Mesendoderm (in vitro differentiated cells): Measurements from ENCODE around the gene UMODL1.

Source experiments
- DNase-seq: peaks from one replicate; pipeline ENCODE4 v3.0.0; 2013
- H2AK5ac ChIP-seq: 2 replicates; pipeline ENCODE4 v1.6.1; 2013; ENCODE audit warnings: low read length, inconsistent platforms
- H2BK120ac ChIP-seq: 2 replicates; pipeline ENCODE4 v1.6.1; 2013; ENCODE audit warnings: low read depth, mild to moderate bottlenecking, low read length, moderate library complexity, mixed read lengths
- H2BK15ac ChIP-seq: replicated peaks from 2 replicates; pipeline ENCODE4 v1.6.1; 2013; ENCODE audit warnings: low read depth, mild to moderate bottlenecking, moderate library complexity
- H2BK5ac ChIP-seq: 2 replicates; pipeline ENCODE4 v1.6.1; 2013; ENCODE audit warnings: low read length, inconsistent platforms
- H3K18ac ChIP-seq: 2 replicates; pipeline ENCODE4 v1.6.1; 2013; ENCODE audit warnings: mild to moderate bottlenecking, low read length, mixed read lengths
- H3K23ac ChIP-seq: one replicate; pipeline ENCODE4 v1.6.1; 2013; ENCODE audit warnings: low read length
- H3K27ac ChIP-seq: 2 replicates; pipeline ENCODE4 v1.5.1; 2013; ENCODE audit warnings: low read depth, mild to moderate bottlenecking, inconsistent platforms, low read length, moderate library complexity
- H3K27me3 ChIP-seq: 2 replicates; pipeline ENCODE4 v1.6.1; 2013; ENCODE audit warnings: low read length, control low read depth, mild to moderate bottlenecking, inconsistent platforms; ENCODE audit not compliant: insufficient read depth, poor library complexity
- H3K36me3 ChIP-seq: 2 replicates; pipeline ENCODE4 v1.6.1; 2013; ENCODE audit warnings: low read length, inconsistent platforms; ENCODE audit not compliant: control insufficient read depth, insufficient read depth
- H3K4ac ChIP-seq: one replicate; pipeline ENCODE4 v1.6.1; 2013; ENCODE audit warnings: low read depth, mild to moderate bottlenecking, low read length, moderate library complexity
- H3K4me1 ChIP-seq: 2 replicates; pipeline ENCODE4 v1.6.1; 2013; ENCODE audit warnings: low read depth, low read length, inconsistent platforms; ENCODE audit not compliant: control insufficient read depth
- H3K4me2 ChIP-seq: 2 replicates; pipeline ENCODE4 v1.6.1; 2013; ENCODE audit warnings: low read length
- H3K4me3 ChIP-seq: 2 replicates; pipeline ENCODE4 v1.5.1; 2013; ENCODE audit warnings: mild to moderate bottlenecking, low read length
- H3K56ac ChIP-seq: one replicate; pipeline ENCODE4 v1.6.1; 2013; ENCODE audit warnings: low read length
- H3K79me1 ChIP-seq: 2 replicates; pipeline ENCODE4 v1.6.1; 2013; ENCODE audit warnings: low read length, inconsistent platforms
- H3K79me2 ChIP-seq: 2 replicates; pipeline ENCODE4 v1.6.1; 2013; ENCODE audit warnings: mild to moderate bottlenecking, low read length; ENCODE audit not compliant: control insufficient read depth, insufficient read depth
- H3K9ac ChIP-seq: 2 replicates; pipeline ENCODE4 v1.6.1; 2013; ENCODE audit warnings: low read length, inconsistent platforms
- H4K5ac ChIP-seq: one replicate; pipeline ENCODE4 v1.6.1; 2013; ENCODE audit warnings: low read length
- H4K8ac ChIP-seq: one replicate; pipeline ENCODE4 v1.6.1; 2013; ENCODE audit warnings: low read depth, mild to moderate bottlenecking, control low read depth, low read length, moderate library complexity
- WGBS: extraction: QIAGEN DNeasy Blood & Tissue Kit; methylation state at CpG from one replicate; pipeline ENCODE4 v1.1.7; 2013; ENCODE audit warnings: low lambda C conversion rate, missing lambda C conversion rate; ENCODE audit not compliant: insufficient coverage; ENCODE audit errors: extremely low coverage; 5-methylcytosine and 5-hydroxymethylcytosine counted together

Gene UMODL1

DNA sequence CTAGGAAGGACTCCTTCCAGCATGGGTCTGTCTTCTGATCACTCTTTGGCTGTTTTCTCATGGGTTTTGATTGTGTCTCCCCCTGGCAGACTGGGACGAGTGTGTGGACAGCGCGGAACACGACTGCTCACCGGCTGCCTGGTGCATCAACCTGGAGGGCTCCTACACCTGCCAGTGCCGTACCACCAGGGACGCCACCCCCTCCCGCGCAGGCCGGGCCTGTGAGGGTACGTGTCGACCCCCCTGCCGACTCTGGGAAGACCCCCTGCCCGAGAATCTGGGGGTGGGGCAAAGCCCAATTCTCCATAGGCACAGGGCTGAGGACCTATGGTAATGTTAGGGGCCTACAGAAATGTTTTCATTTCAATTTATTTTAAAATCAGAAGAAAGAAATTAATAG is 38.4 kb downstream of the UMODL1 start:
- H3K56ac ChIP-seq = no peak overlapping the region
- no peak overlapping the region for H4K8ac ChIP-seq
- no peak overlapping the region for H3K9ac ChIP-seq
- H2AK5ac ChIP-seq = no peak overlapping the region
- no peak for DNase-seq
- no peak overlapping the region for H3K18ac ChIP-seq
- no CpG with 5 or more reads among the region's 14 CpGs for WGBS
- H2BK120ac ChIP-seq = no peak overlapping the region
- no peak overlapping the region for H3K4ac ChIP-seq
- H3K36me3 ChIP-seq = no peaks in the 10 kb centered on the region
- H3K23ac ChIP-seq = no peak overlapping the region
- H4K5ac ChIP-seq = no peak overlapping the region
- H2BK5ac ChIP-seq = no peak overlapping the region
- no peaks in the 10 kb centered on the region for H3K79me1 ChIP-seq
- H3K4me3 ChIP-seq = no peak overlapping the region
- no peak overlapping the region for H3K27ac ChIP-seq
- H2BK15ac ChIP-seq = no peak overlapping the region
- no peak overlapping the region for H3K4me2 ChIP-seq
- no peaks in the 10 kb centered on the region for H3K4me1 ChIP-seq
- no peaks in the 10 kb centered on the region for H3K27me3 ChIP-seq
- no peaks in the 10 kb centered on the region for H3K79me2 ChIP-seq

DNA sequence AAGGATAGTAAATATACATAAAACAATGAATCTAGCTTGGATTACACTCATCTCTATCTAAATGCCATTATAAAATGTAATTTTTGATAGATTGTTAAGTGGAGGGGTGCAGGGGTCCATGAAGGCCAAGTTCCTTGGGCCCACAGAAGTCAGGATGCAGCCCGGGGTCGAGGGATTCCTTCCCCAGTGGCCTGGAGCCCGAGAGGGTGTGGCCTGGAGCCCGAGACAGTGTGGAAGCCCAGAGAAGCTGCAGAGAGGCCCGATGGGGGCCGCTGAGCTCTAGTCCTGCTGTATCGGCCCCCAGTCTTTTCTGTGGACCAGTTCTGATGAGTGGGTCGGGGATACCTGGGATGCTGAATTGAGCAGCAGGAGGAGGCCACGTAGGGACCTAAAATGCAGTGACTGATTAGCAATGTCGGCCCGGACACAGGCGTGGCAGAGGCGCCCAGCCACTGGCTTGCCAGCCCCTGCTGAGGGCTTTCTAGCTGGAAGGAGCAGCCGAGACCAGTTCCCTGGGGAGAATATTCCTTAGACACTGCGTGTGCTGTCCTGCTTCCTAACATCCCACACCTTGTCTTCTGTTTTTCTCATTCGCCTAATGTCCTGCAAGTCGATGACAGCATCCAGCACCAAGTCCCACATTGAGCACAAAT is 38.9 kb downstream of the UMODL1 start:
- Histone ChIP-seq H3K27me3 (no peaks in the 10 kb centered on the region), H3K36me3 (no peaks in the 10 kb centered on the region), H3K4me2 (no peak overlapping the region), H3K23ac (no peak overlapping the region), H2BK120ac (no peak overlapping the region), H3K4ac (no peak overlapping the region), H3K79me2 (no peaks in the 10 kb centered on the region), H3K18ac (no peak overlapping the region), H3K79me1 (no peaks in the 10 kb centered on the region), H3K56ac (no peak overlapping the region), H2BK5ac (no peak overlapping the region), H4K8ac (no peak overlapping the region), H2AK5ac (no peak overlapping the region), H2BK15ac (no peak overlapping the region), H3K4me1 (no peaks in the 10 kb centered on the region), H3K4me3 (no peak overlapping the region), H3K27ac (no peak overlapping the region), H4K5ac (no peak overlapping the region), H3K9ac (no peak overlapping the region)
- WGBS = no CpG with 5 or more reads among the region's 17 CpGs
- DNase-seq = no peak

DNA sequence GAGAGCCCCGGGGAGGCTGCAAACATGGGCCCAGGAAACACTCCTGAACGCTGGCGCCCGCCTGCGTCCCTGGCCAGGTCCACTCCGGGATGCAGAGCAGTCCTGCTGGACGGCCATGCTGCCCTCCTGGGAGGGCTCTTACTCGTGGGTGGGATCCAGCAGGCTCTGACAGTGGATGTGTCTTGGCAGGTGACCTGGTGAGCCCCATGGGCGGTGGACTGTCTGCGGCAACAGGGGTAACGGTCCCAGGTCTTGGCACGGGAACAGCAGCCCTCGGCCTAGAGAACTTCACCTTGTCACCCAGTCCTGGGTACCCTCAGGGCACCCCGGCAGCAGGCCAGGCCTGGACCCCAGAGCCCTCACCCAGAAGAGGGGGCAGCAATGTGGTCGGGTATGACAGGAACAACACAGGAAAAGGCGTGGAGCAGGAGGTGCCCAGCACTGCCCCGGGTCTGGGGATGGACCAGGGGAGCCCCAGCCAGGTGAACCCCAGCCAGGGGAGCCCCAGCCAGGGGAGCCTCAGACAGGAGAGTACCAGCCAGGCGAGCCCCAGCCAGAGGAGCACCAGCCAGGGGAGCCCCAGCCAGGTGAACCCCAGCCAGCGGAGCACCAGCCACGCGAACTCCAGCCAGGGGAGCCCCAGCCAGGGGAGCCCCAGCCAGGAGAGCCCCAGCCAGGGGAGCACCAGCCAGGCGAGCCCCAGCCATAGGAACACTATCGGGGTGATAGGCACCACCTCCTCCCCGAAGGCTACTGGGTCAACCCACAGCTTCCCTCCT is 39.8 kb downstream of the UMODL1 start:
- Histone ChIP-seq H4K8ac (no peak overlapping the region), H3K27ac (no peak overlapping the region), H3K4me3 (no peak overlapping the region), H3K4me2 (no peak overlapping the region), H3K18ac (no peak overlapping the region), H2BK5ac (no peak overlapping the region), H3K36me3 (no peaks in the 10 kb centered on the region), H2BK15ac (no peak overlapping the region), H3K23ac (no peak overlapping the region), H3K4ac (no peak overlapping the region), H4K5ac (no peak overlapping the region), H3K79me2 (no peaks in the 10 kb centered on the region), H3K9ac (no peak overlapping the region), H2AK5ac (no peak overlapping the region), H3K56ac (no peak overlapping the region), H3K27me3 (no peaks in the 10 kb centered on the region), H3K4me1 (no peaks in the 10 kb centered on the region), H3K79me1 (no peaks in the 10 kb centered on the region), H2BK120ac (no peak overlapping the region)
- no CpG with 5 or more reads among the region's 24 CpGs for WGBS
- DNase-seq = no peak

DNA sequence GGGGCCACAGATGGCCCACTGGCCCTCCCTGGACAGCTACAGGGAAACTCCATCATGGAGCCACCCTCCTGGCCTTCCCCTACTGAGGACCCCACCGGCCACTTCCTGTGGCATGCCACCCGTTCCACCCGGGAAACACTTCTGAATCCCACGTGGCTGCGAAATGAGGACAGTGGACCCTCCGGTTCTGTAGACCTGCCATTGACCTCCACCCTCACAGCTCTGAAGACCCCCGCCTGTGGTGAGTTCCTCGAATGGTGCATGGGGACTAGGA is 40.3 kb downstream of the UMODL1 start:
- H3K56ac ChIP-seq = no peak overlapping the region
- no peaks in the 10 kb centered on the region for H3K27me3 ChIP-seq
- no peaks in the 10 kb centered on the region for H3K79me2 ChIP-seq
- H3K36me3 ChIP-seq = no peaks in the 10 kb centered on the region
- H3K4ac ChIP-seq = no peak overlapping the region
- no peak overlapping the region for H3K4me2 ChIP-seq
- H4K5ac ChIP-seq = no peak overlapping the region
- no peak overlapping the region for H3K23ac ChIP-seq
- DNase-seq = no peak
- no peak overlapping the region for H4K8ac ChIP-seq
- no CpG with 5 or more reads among the region's 8 CpGs for WGBS
- no peak overlapping the region for H3K9ac ChIP-seq
- H2BK120ac ChIP-seq = no peak overlapping the region
- H3K4me1 ChIP-seq = no peaks in the 10 kb centered on the region
- H2BK5ac ChIP-seq = no peak overlapping the region
- H3K79me1 ChIP-seq = no peaks in the 10 kb centered on the region
- no peak overlapping the region for H3K18ac ChIP-seq
- H2AK5ac ChIP-seq = no peak overlapping the region
- no peak overlapping the region for H2BK15ac ChIP-seq
- no peak overlapping the region for H3K4me3 ChIP-seq
- H3K27ac ChIP-seq = no peak overlapping the region

- Histone ChIP-seq H3K27ac (no peak overlapping the region), H3K23ac (no peak overlapping the region), H2BK120ac (no peak overlapping the region), H3K56ac (no peak overlapping the region), H3K4ac (no peak overlapping the region), H3K79me2 (no peaks in the 10 kb centered on the region), H3K4me1 (no peaks in the 10 kb centered on the region), H3K4me3 (no peak overlapping the region), H2AK5ac (no peak overlapping the region), H3K18ac (no peak overlapping the region), H3K27me3 (no peaks in the 10 kb centered on the region), H3K9ac (no peak overlapping the region), H4K5ac (no peak overlapping the region), H3K79me1 (no peaks in the 10 kb centered on the region), H2BK15ac (no peak overlapping the region), H3K4me2 (no peak overlapping the region), H3K36me3 (no peaks in the 10 kb centered on the region), H2BK5ac (no peak overlapping the region), H4K8ac (no peak overlapping the region)
- no peak for DNase-seq
- no CpG with 5 or more reads among the region's 10 CpGs for WGBS
These were observed 40.7 kb downstream of the UMODL1 start for GRCh38 chr21:42111811-42112210.

DNA sequence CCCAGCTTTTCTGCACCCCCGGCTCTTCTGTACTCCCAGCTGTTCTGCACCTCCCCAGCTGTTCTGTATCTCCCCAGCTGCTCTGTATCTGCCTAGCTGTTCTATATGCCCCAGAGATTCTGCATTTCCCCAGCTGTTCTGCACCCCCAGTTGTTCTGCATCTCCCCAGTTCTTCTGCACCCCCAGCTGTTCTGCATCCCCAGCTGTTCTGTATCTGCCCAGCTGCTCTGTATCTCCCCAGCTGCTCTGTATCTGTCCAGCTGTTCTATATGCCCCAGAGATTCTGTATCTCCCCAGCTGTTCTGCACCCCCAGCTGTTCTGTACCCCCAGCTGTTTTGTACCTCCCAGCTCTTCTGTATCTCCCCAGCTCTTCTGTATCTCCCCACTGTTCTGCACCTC is 41.1 kb downstream of the UMODL1 start:
- H3K9ac ChIP-seq = no peak overlapping the region
- no peaks in the 10 kb centered on the region for H3K27me3 ChIP-seq
- no CpG with 5 or more reads among the region's 1 CpG for whole genome bisulfite sequencing
- no peak overlapping the region for H4K5ac ChIP-seq
- no peak overlapping the region for H4K8ac ChIP-seq
- H3K4me2 ChIP-seq = no peak overlapping the region
- no peak overlapping the region for H3K56ac ChIP-seq
- no peaks in the 10 kb centered on the region for H3K4me1 ChIP-seq
- no peaks in the 10 kb centered on the region for H3K79me1 ChIP-seq
- H3K4me3 ChIP-seq = no peak overlapping the region
- no peak overlapping the region for H2BK15ac ChIP-seq
- H3K79me2 ChIP-seq = no peaks in the 10 kb centered on the region
- H3K23ac ChIP-seq = no peak overlapping the region
- H3K27ac ChIP-seq = no peak overlapping the region
- H2AK5ac ChIP-seq = no peak overlapping the region
- no peaks in the 10 kb centered on the region for H3K36me3 ChIP-seq
- DNase-seq = no peak
- no peak overlapping the region for H2BK120ac ChIP-seq
- no peak overlapping the region for H3K4ac ChIP-seq
- H3K18ac ChIP-seq = no peak overlapping the region
- H2BK5ac ChIP-seq = no peak overlapping the region
